IMR-90 (cell line): ENCODE measurements around the gene FAM219A. TPM values are rescaled to one million over a fixed set of nuclear protein-coding genes. Genes with fewer than 3 reads are reported as not detected.
A peak's percentile ranks its signal among the peaks of the same experiment; 100 is the strongest.

Source experiments
- BHLHE40 ChIP-seq: fragments of 150-350 bp; IDR thresholded peaks from 2 replicates; pipeline ENCODE4 v1.6.1; 2016; ENCODE audit warnings: mild to moderate bottlenecking, low read depth, low read length
- CEBPB ChIP-seq: IDR thresholded peaks from 2 replicates; pipeline ENCODE4 v1.6.1; 2012; ENCODE audit warnings: low read depth, low read length, improper control_type of control experiment
- MAFK ChIP-seq: IDR thresholded peaks from 2 replicates; pipeline ENCODE4 v1.6.1; 2012; ENCODE audit warnings: low read depth, low read length, improper control_type of control experiment
- polyA plus RNA-seq, 3 experiments: library from polyadenylated mRNA; depleted of rRNA; stranded (reverse); fragments of >200 nt; gene quantifications; 2 replicates each; pipeline ENCODE4 v1.2.3, GENCODE V29; 2012; ENCODE audit warnings: low replicate concordance in 1 of 3
- total RNA-seq: library from RNA; depleted of rRNA; stranded (reverse); fragments of >200 nt; gene quantifications from 2 replicates; pipeline ENCODE4 v1.2.3, GENCODE V29; 2012
- TF ChIP-seq, protein P1 (sequence below): fragments of 150-350 bp; IDR thresholded peaks from 2 replicates; pipeline ENCODE4 v1.6.1; 2016; ENCODE audit warnings: low read depth, mild to moderate bottlenecking, low read length, moderate library complexity, borderline replicate concordance
- TF ChIP-seq, protein P2 (sequence below): fragments of 150-350 bp; IDR thresholded peaks from 2 replicates; pipeline ENCODE4 v1.6.1; 2017; ENCODE audit warnings: mild to moderate bottlenecking, antibody characterized with exemption, low read length, low read depth

Gene FAM219A
- total and polyA plus RNA-seq, 2 of the 4 experiments (the other 2 are of a cell fraction) = 4.8 to 20.8 TPM

GRCh38 chr9:34458013-34458958 lies at the start of gene FAM219A, which contains the start of gene DNAI1 (continued):
- TF ChIP-seq, protein P1, sequence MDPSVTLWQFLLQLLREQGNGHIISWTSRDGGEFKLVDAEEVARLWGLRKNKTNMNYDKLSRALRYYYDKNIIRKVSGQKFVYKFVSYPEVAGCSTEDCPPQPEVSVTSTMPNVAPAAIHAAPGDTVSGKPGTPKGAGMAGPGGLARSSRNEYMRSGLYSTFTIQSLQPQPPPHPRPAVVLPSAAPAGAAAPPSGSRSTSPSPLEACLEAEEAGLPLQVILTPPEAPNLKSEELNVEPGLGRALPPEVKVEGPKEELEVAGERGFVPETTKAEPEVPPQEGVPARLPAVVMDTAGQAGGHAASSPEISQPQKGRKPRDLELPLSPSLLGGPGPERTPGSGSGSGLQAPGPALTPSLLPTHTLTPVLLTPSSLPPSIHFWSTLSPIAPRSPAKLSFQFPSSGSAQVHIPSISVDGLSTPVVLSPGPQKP = no peak
- TF ChIP-seq CEBPB = no peak
- no peak for TF ChIP-seq BHLHE40
- TF ChIP-seq, protein P2, sequence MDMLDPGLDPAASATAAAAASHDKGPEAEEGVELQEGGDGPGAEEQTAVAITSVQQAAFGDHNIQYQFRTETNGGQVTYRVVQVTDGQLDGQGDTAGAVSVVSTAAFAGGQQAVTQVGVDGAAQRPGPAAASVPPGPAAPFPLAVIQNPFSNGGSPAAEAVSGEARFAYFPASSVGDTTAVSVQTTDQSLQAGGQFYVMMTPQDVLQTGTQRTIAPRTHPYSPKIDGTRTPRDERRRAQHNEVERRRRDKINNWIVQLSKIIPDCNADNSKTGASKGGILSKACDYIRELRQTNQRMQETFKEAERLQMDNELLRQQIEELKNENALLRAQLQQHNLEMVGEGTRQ = peak; percentile 12; the same call in 1 of the 2 replicates
- TF ChIP-seq MAFK = peak; percentile 59
